ENCODE measurements around the gene CREB5.
"Not testable (repeated sequence)": the region's sequence is repeated elsewhere in the genome, so short reads cannot be mapped to it uniquely, and the experiment has no call there.

CREB5 gene

DNA sequence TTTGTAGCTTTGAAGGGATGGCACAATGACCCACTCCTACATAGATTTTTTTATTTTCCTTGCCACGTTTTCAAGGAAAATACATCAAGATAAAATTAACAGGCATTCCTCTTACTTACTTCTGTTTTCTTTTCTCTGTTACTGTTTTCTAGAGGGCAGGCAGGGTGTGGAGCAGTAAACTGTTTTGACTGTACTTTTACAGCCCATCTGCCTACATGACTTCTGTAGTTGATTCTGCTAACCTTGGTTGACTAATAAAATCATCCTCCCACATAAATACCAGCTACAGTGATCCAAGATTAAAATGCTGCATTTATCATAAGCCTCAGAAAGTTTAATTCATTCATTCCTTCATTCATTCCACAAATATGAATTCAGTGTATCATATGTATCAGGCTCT lies 387.3 kb downstream of the CREB5 start:
- no peak for DNase-seq

DNA sequence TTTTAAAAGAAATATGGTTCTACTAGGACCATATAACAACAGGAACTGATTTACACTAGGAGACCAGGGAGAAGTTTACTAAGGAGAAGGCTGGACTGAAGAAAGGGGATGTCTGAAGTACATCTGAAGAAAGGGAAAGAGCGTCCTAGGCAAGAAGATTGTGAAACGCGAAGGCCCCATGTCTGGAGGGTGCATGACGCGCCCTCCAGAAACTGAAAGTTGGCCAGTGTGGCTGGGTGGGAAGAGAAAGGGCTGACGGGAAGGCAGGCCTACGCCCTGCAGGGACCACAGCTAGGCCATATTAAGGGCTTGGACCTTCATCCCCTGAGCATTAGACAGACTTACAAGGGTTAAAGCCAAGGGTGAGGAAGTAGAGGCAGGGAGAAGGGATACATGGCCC lies 387.8 kb downstream of the CREB5 start:
- DNase-seq: no peak

DNA sequence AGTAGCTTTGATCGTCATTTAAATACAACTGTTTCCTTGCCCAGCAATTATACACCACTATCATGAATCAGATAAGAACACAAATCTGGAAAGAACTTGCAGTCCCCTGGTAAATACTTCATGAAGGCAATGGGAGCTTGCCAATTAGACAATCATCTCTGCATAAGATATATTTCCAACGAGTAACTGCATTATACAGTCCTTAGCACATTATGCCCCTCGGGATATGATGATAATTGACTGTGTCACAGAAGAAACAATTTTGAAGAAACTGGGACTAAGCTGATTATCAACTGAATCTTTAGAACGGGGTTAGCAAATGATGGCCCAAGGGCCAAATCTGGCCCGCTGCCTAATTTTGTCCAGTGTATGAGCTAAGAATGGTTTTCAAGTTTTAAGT lies 390.1 kb downstream of the CREB5 start:
- no peak for DNase-seq

DNA sequence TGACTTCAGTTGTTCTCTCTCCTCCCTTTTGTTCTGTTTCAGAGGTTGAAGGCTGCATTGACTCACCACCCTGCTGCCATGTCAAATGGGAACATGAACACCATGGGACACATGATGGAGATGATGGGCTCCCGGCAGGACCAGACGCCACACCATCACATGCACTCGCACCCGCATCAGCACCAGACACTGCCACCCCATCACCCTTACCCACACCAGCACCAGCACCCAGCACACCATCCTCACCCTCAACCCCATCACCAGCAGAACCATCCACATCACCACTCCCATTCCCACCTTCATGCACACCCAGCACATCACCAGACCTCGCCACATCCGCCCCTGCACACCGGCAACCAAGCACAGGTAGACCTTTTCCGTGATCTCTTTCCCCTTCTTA lies 391.8 kb downstream of the CREB5 start:
- no peak for DNase-seq

DNA sequence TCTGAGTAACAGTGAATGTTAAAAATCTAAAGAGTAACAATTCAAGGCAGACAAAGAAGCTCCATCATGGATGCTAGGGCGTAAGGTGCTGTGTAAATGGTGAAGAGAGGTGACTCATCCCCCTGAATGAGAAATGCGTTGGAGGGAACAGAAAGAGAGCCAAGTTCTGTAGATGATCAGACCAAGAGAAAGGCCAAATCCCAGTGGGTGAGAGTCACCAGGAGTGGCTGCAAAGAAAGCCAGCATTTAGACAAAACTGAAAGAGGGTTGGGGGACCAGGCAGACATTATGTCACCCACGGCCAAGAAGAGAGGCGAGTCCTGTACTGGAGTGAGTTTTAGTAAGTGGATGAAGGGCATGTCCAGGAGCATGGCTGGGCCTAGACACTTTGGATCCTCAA lies 392.7 kb downstream of the CREB5 start:
- DNase-seq: no peak

DNA sequence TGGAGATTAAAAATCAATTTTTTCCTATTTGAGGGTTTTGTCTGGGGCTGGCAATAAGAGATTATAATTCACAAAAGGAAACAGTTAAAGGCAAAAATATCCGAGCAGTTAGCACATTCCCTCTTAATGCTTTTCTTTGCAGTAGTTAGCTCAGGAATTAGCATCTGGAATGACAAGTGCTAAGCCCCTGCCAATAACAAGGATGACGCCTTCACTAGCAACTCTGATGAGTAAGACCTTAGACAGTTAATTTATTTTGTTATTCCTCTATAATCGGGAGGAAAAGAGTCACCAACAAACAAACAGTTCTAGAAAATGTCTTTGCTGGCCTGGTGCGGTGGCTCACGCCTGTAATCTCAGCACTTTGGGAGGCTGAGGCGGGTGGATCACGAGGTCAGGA lies 394.5 kb downstream of the CREB5 start:
- DNase-seq: no peak

DNA sequence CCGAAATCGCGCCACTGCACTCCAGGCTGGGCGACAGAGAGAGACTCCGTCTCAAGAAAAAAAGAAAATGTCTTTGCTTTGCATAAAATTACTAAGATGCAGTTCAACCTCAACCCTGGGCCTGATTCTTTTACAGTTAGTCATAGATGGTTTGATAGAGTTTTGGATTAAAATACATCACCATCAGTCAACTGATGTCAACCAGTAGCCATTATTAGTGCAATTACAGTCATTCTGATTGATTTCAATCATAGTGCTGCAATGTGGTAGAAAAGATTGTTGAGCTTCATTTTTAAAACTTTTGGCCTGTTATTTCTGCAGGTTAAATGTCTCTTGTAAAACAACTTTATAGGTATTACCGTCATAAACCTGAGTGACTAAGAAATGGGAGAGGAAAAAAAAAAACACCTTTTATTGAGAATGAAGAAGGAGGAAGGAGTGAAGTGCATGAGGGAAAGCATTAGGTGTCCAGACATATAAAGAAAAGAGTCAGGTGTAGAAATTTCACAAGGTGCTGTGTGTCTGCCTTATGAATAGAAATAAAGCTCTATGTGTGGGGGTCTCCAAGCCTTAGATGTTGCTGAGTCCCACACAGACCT lies 395.2 kb downstream of the CREB5 start:
- DNase-seq: no peak

DNA sequence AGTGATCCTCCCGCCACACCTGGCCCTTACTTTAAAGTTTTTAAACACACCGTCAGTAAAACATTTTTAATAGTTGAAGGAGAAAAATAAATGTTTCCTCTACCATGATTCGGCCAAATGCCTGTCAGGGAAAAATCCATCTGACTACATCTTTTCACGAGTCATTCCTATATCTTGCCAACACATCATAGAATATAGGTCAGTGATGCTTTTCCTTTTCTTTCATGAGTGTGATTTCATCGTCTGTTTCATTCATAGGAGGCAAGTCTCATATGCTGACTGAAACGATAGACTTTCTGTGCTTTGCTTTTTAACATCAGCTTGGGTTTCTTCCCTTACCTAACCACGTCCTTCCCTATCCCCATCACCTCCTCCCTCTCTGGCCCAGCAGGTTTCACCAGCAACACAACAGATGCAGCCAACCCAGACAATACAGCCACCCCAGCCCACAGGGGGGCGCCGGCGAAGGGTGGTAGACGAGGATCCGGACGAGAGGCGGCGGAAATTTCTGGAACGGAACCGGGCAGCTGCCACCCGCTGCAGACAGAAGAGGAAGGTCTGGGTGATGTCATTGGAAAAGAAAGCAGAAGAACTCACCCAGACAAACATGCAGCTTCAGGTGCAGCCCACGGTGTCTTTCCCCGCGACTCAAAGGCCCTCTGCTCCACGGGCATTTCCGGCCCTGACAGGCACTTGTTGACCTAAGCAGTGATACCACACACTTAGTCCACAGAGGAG lies 396.6 kb downstream of the CREB5 start:
- DNase-seq: no peak

DNA sequence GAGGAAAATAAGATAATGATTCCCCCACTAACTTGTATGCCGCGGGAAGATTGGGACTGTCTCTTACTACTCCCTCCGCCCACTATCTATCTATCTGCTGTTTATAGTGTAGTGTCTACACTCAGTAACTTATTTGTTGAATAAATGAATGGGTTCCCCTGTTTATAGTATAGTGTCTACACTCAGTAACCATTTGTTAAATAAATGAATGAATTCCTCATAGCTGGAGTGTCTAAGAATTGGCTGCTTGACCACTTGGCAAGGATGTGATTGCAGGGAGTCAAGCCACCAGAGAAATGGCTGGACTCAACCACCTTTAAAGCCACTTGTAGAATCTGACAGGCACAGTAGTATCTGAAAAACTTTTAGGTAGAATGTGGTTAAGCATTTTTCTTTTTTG lies 398.7 kb downstream of the CREB5 start:
- DNase-seq: no peak

DNA sequence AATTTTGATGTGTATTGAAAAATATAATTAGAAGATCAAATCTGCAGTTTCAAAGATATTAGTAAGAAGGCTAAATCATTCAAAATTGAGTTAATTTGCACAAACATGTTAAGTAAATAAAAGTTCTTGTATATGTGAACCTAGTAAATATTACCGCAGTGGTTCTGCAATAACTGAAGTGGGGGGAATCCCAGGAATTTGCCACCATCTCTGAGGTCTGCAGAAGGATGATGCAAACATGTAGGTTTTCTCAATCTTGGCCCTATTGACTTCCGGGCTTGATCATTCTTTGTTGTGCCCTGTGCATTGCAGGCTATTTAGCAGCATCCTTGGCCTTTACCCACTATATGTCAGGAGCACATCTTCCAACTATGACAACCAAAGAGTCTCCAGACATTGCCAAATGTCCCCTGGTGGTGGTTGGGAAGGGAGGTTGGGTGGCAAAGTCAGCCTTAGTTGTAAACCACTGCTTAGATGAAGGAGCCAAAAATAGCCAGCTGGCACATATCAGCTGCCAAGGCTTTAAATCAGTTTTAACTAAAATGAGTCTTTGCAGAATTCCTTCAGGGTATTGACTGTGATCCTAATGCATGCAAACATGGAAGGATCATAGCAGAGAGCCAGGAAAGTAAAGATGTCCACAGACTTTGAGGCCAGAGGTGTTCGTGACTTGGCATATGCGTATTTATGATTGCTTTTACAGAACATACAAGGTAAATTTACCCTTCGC lies 399.5 kb downstream of the CREB5 start:
- DNase-seq: no peak

DNA sequence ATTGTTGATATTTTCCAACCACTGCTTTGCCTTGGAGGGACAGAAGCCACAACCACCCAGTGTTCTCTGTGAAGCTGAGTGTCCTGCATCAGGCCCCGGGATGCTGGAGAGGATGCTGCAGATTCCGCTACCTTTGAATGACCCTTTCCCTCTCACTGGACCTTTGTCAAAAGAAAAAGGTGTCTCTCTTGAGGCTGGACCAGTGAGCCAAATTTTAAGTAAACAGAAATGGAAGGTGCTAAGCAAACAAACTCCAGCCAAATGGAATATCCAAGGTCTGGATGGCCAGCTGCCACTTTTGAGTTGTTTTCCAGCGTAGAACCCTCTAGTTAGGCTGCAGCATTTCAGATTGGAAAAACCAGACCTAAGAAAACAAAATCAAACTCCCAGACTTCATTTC lies 400.3 kb downstream of the CREB5 start:
- no peak for DNase-seq

DNA sequence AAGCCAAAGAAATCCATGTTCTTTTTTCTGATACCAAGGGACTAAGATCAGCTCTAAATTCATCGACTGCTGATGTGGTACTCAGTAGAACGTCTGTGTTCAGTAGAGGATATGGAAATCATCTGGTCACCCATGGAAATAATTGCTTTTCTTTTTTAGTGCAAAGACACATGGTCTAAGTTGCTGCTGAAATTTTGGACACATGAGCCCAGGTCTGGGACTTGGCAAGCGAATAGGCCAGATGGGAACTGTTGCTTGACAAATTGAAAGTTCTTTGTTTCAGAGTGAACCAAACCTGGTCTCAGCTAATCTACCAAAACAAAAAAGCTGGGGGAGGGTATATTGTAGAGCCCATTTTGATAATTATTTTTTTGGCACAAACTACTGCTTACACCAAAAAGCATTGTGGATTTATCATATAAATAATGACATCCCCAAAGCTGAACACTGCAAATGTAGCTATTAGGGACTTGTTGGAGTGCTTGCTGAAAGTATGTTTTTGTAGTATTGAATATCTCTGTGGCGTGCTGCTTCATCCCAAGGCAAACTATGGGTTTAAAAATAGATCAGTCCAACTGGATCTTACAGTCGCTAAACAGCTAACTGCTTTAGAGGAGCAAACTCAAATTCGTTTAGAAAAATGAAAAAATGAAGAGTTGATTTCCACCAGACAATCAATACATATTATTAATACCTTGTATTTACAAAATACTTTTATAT lies 401.1 kb downstream of the CREB5 start:
- DNase-seq: no peak

DNA sequence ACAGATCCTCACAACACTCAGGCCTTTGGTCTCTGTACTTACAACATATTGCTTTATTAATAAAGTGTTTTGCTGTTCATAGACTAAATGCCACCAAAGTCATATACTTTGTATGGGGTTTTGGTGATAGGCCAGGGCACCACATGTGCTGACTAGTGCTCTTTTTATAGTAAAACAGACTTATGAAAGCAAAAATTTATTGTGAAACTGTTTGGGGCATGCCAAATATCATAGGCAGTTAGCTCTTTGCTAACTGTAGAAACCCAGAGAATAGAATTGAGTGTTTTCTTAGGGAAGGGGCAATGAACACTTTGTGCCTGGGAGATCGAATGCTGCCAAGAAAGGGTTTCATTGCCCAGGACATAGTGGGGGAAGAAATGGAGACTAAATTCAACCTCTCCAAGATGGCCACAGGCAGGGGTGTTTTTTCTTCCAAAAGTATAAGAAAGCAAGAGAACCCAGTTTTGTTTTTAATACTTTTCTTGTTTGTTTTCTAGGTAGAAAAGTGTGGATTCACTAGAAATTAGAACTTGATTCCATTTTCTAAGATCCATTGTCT lies 403.1 kb downstream of the CREB5 start:
- no peak for DNase-seq

DNA sequence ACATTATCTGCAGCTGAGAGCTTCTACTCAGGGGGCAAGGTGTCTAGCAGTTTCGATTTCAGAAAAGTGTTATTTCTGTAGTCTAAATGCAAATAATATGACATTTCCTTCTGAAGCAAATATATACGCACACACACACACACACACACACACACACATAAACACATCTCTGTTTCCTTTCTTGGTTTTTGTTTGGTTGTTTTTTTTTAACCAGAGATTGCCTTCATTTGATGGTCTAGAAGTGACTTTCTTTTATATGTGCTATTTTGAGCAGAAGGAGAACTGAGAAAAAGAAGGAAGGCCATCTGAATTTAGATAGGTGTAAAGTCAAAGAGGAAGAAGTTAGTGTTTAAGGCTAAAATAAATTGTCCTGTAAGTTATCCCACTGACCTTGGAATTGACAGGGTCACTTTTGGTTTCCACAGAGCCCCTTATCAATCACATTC lies 403.6 kb downstream of the CREB5 start:
- no peak for DNase-seq

DNA sequence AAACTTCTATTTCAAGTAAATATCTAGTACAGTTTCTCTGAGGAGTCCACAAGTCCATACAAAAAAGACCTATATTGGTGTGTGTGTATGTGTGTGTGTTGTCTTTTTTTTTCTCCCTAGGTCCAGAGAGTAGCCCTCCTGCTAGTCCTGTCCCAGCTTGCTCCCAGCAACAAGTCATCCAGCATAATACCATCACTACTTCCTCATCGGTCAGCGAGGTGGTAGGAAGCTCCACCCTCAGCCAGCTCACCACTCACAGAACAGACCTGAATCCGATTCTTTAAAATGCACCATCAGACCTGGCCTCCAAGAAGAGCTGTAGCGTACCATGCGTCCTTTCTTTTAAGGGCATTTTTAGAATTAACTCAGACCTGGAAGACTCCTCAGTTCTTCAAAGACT lies 406.7 kb downstream of the CREB5 start:
- DNase-seq: no peak

DNA sequence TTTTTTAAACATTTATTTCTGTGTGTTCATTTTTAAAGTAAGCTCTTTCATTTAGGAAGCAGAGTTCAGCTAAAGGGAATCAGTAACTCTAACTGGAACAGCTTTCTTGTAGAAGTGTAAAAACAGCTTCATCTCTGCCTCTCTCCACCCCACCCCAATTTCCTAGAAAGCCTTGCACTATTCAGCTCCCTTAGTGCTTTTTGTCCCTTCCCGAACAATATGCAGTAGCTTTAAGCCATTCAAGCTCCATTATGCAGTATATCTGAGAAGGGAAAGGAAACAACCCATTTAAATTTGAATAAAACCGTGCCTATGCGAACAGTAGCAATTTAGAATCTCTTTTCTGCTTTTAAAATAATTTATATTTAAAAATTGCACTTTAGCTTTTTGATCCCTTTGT lies 411.3 kb downstream of the CREB5 start:
- no peak for DNase-seq

DNA sequence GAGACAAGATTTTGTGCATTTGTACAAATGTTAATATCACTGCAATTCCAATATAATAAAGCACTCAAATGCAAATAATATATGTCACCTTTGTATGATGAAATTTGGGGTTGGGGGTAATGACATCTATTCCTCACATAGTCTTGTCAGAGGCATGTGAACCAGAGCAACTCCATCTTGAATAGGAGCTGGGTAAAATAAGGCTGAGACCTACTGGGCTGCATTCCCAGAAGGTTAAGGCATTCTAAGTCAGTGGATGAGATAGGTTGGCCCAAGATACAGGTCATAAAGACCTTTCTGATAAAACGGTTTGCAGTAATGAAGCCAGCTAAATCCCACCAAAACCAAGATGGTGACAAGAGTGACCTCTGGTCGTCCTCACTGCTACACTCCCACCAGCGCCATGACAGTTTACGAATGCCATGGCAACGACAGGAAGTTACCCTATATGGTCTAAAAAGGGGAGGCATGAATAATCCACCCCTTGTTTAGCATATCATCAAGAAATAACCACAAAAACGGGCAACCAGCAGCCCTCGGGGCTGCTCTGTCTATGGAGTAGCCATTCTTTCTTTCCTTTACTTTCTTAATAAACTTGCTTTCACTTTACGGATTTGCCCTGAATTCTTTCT lies 413.6 kb downstream of the CREB5 start:
- not testable (repeated sequence) for DNase-seq

DNA sequence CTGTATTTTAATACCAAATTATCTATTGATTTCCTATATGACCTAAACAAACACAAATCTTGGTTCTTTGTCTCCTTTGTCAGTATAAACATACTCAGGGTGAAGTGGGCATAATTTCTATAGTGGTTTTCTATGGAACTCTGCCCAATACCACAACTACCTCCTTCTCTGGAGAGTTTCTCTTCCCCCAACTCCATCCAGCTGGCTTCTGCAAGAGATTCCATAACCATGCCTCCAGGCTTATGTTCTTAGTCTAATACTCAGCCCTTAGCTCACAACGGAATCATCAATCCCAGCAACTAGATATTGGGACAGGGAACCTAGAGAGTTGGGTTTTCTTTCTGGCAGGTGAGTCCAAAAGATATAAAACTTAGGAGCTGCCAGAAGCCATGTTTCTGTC lies 418.5 kb downstream of the CREB5 start:
- DNase-seq: no peak

DNA sequence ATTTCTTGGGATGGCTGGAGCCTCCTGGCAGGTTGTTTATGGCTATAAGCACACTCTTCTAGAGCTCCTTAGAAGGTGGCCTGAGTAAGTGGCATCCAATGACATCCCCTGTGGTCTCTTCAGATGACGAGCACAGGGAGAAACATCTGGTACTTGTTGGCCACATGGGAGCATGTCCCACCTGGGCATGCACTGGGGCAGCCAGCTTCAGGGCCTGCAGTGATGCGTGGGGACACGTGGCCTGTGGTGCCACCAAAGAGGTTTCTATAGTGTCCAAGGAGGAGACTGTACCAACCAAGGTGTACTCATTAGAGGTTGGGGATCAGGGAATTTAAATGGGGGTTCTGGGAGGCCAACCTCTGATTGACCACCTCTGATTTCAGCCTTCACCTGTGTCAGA lies 420.4 kb downstream of the CREB5 start:
- DNase-seq: no peak

DNA sequence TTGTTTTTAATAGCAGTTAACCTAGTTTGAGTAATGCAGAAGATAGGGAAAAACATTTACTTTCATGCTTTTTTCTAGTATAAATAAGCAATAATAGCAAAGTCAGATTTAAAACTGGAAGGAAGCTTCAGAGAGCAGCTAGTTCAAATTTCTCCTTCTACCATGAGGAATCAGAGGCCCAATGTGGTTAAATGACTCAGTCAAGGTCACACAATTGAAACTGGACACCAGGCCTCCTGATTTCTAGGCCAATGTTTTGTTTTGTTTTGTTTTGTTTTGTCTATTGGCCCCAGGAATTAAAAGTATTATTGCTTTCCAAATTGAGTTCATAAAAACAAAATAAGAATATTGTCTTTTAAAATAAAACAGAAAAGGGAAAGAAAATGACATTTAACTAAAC lies 423.5 kb downstream of the CREB5 start:
- DNase-seq: no peak

DNA sequence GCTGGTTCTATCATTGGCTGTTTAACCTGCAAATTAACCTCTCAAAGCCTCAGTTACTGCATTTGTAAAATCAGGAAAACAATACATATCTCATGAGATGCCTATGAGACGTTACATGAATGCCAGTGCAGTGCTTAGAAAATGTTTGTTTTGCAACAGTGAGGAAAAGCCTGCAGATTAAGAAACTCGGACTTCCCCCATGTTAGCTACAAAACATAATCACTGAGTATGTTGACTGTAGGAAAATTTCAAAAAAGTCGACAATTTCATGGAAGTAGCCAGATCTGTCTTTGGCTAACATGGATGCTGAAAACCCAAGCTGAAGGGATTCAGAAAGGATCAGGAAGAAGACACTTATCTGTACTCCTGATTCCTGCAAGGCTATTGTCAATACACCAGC lies 424.4 kb downstream of the CREB5 start:
- no peak for DNase-seq

DNA sequence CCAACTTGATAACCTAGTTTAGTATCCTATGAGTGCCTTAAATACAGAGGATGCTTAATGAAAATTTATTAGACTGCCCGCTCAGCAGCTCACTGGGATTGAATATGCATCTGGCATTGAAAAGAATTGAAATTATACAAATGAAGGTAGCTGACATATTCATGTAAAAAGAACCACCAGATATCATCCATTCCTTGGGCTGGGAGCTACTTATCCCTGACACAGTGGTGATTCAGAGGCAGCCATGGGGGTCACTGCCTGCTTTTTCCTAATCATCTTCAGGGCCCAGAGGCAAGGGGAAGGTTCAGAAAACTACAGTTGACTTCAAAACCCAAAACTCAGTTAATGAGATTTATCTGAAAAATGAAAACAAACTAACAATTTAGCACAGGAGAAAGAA lies 424.9 kb downstream of the CREB5 start:
- DNase-seq: no peak

DNA sequence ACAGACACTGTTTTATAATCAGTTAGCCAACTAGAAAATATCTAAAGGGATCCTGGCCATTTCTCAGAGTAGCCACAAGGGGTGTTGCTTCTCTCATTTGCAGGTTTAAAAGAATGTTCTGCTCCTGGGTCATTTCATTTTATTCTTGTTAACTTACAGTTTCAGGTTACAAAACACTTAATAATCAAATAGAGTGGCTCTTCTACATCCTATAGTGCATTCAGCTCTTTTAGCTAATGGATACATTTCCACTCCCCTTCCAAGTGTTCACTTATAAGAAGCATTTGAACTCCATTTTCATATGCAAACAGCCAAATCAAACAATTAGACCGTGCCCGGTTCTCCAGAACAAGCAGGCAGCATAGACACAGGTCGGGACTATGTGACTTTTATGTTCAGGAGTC lies 428.3 kb downstream of the CREB5 start:
- DNase-seq: no peak

Measured in activated naive CD4-positive, alpha-beta T cell treated with Interleukin-2 at 50 U/mL for 16 hours (primary cell).